NCI-H1417 treated with DMSO at 0.1 percent for 48 hours (cell line): ENCODE results near the gene ARL15.
"Not testable (repeated sequence)": the region's sequence is repeated elsewhere in the genome, so short reads cannot be mapped to it uniquely, and the experiment has no call there.

Experiments used
- DNase-seq: peaks from one replicate; lab custom pipeline; 2025; lab: John Stamatoyannopoulos, UW

The ARL15 gene

GRCh38 chr5:53895091-53895683 lies 415.2 kb downstream of the ARL15 start:
- DNase-seq, result no peak

GRCh38 chr5:53893626-53894025 lies 416.7 kb downstream of the ARL15 start:
- no peak for DNase-seq

- DNase-seq, result no peak
Measured at GRCh38 chr5:53892224-53892623, 418.1 kb downstream of the ARL15 start.

GRCh38 chr5:53891159-53891558 lies 419.2 kb downstream of the ARL15 start:
- DNase-seq, result no peak

GRCh38 chr5:53890490-53890889 lies 419.9 kb downstream of the ARL15 start:
- DNase-seq, result no peak

- DNase-seq, result no peak
Measured at GRCh38 chr5:53884844-53885243, 425.5 kb downstream of the ARL15 start.

- DNase-seq, result no peak
Measured at GRCh38 chr5:53884417-53884816, 426.0 kb downstream of the ARL15 start.

GRCh38 chr5:53882676-53883031 lies 427.7 kb downstream of the ARL15 start:
- no peak for DNase-seq

GRCh38 chr5:53882006-53882675 lies 428.2 kb downstream of the ARL15 start:
- DNase-seq, result no peak

GRCh38 chr5:53879708-53880323 lies 430.6 kb downstream of the ARL15 start:
- no peak for DNase-seq

- DNase-seq, result no peak
Measured at GRCh38 chr5:53878015-53878414, 432.4 kb downstream of the ARL15 start.

- no peak for DNase-seq
Measured at GRCh38 chr5:53877243-53877642, 433.1 kb downstream of the ARL15 start.

GRCh38 chr5:53874409-53874808 lies 436.0 kb downstream of the ARL15 start:
- DNase-seq, result no peak

GRCh38 chr5:53873235-53873634 lies 437.1 kb downstream of the ARL15 start:
- no peak for DNase-seq

GRCh38 chr5:53871775-53872174 lies 438.6 kb downstream of the ARL15 start:
- DNase-seq, result no peak

- no peak for DNase-seq
Measured at GRCh38 chr5:53871050-53871449, 439.3 kb downstream of the ARL15 start.

- DNase-seq, result no peak
Measured at GRCh38 chr5:53858700-53859456, 451.5 kb downstream of the ARL15 start.

- no peak for DNase-seq
Measured at GRCh38 chr5:53856506-53856905, 453.9 kb downstream of the ARL15 start.

GRCh38 chr5:53836851-53837430 lies 473.4 kb downstream of the ARL15 start:
- not testable (repeated sequence) for DNase-seq

GRCh38 chr5:53834500-53834899 lies 475.9 kb downstream of the ARL15 start:
- no peak for DNase-seq
